Measurements from ENCODE around the gene FHOD1. TPM values are rescaled to one million over a fixed set of nuclear protein-coding genes. Genes with fewer than 3 reads are reported as not detected.

The FHOD1 gene
- total and polyA plus RNA-seq, 2 of the 13 experiments (the other 11 are each of a cell fraction or from before 2014, with no cell fraction given) = 20.0 to 20.8 TPM

DNA sequence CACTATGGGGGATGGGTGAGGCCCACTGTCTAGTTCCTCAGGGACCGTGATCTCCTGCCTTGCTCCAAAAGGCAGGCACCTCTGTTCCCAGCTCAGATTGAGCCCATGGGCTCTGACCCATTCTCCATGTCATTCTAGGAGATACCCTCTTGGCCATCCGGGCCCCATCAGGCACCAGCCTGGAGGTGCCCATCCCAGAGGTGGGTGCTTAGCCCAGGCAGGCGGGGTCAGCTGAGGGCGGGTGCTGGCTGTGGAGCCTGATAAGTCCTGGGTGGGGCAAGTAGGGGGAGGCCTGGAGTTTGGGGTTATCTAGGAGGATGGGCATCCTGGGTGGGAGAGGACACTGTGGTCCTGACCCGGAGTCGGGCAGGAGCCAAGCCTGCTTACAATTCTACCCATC, 53.0 kb downstream of the FHOD1 start (continued):
- TF ChIP-seq EED (CRISPR knock-in tag; IDR thresholded peaks at IDR 0.05) = 0 out of 2 replicates have a peak, but pooled peaks have one; percentile 57
- TF ChIP-seq, protein P1, sequence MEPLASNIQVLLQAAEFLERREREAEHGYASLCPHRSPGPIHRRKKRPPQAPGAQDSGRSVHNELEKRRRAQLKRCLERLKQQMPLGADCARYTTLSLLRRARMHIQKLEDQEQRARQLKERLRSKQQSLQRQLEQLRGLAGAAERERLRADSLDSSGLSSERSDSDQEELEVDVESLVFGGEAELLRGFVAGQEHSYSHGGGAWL (CRISPR knock-in tag; IDR thresholded peaks at IDR 0.05) = no peak

DNA sequence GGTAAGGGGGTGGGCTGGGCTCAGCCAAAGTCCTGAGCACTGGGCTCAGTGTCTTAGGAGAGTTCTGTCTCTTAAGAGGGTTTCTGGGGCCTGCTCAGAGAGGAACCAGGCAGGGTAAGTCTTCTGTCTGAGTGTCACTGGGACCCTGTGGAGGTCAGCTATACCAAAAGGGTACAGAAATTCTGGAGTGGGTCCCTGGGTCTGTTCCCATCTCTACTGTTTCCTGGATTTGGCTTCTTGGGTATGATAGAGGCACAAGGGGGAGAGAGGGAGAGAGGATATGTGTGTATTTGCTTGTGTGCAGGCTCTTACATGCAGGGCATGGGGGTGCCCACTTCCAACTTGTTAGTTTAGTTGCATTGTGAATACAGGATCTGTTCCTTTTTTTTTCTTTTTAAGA, 53.7 kb downstream of the FHOD1 start:
- H3K9me3 ChIP-seq (ENCODE audit: low read length) = no peaks in the 10 kb centered on the region
- TF ChIP-seq, protein P2, sequence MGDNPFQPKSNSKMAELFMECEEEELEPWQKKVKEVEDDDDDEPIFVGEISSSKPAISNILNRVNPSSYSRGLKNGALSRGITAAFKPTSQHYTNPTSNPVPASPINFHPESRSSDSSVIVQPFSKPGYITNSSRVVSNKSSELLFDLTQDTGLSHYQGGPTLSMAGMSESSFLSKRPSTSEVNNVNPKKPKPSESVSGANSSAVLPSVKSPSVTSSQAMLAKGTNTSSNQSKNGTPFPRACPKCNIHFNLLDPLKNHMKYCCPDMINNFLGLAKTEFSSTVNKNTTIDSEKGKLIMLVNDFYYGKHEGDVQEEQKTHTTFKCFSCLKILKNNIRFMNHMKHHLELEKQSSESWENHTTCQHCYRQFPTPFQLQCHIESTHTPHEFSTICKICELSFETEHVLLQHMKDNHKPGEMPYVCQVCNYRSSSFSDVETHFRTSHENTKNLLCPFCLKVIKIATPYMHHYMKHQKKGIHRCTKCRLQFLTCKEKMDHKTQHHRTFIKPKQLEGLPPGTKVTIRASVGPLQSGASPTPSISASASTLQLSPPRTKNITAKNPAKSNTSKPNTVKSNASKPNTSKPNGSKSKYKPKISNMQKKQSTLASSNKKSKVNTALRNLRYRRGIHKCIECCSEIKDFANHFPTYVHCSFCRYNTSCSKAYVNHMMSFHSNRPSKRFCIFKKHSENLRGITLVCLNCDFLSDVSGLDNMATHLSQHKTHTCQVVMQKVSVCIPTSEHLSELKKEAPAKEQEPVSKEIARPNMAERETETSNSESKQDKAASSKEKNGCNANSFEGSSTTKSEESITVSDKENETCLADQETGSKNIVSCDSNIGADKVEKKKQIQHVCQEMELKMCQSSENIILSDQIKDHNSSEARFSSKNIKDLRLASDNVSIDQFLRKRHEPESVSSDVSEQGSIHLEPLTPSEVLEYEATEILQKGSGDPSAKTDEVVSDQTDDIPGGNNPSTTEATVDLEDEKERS (CRISPR knock-in tag; IDR thresholded peaks at IDR 0.05) = 0 out of 2 replicates have a peak, but pooled peaks have one; percentile 36
- 0 out of 2 replicates have a peak, but pooled peaks have one; percentile 3 for TF ChIP-seq REL (CRISPR knock-in tag; conservative IDR thresholded peaks at IDR 0.05)
- TF ChIP-seq ZFP36L1 (CRISPR knock-in tag; IDR thresholded peaks at IDR 0.05) = no peak
- no TSS peak for BruUV-seq (replicated peaks)
- CTCF ChIA-PET (ENCODE audit: low intra/inter-chr PET ratio, low total read pairs) = no interaction called here
- no peak for FAIRE-seq
- peaks cover 38% of the 10 kb centered on the region for H3K4me1 ChIP-seq (ENCODE audit: insufficient read depth, low read length)
- no peak overlapping the region for H2AFZ ChIP-seq (ENCODE audit: low read length)
- no peaks in the 10 kb centered on the region; the same call in 1 of the 2 replicates for H4K20me1 ChIP-seq (ENCODE audit: insufficient read depth, low read length)
- H3K36me3 ChIP-seq (replicated peaks in 1 of 2; ENCODE audit: control insufficient read depth in 1 of 2, insufficient read depth in 2 of 2, low read length in 2 of 2) = peaks cover 32 to 50% of the 10 kb centered on the region in 2 experiments
- H3K27ac ChIP-seq (ENCODE audit: extremely low read length, insufficient read depth, low read length) = no peak overlapping the region
- peaks cover 2 to 12% of the 10 kb centered on the region in 2 experiments; a peak in 2 of 5 replicates for H3K27me3 ChIP-seq (ENCODE audit: control insufficient read depth in 1 of 2, insufficient read depth in 2 of 2, low read length in 2 of 2)
- intact Hi-C loops (cut with micrococcal nuclease; ENCODE audit: unreplicated experiment) = loop anchor here (2.0 kb wide), 1 partner anchor 53 kb away; the partner anchor contains the start of gene FHOD1
- no peak for DNase-seq (ENCODE audit: low spot score)
- in situ Hi-C loops (cut with HindIII; ENCODE audit: extremely low pct_ligation_motif_present, low pct_unique_long_range_greater_than_20kb) = no loop called here
- H3K4me3 ChIP-seq (replicated peaks in 1 of 3; ENCODE audit: insufficient read depth in 1 of 3, low read depth in 2 of 3, low read length in 3 of 3) = peak overlapping the region; percentile 84 to 99 (median 97)
- H3K4me2 ChIP-seq (ENCODE audit: low read depth, low read length) = peak overlapping the region; percentile 97
- peak overlapping the region; percentile 98 for H3K9ac ChIP-seq (ENCODE audit: insufficient read depth, low read depth, low read length)
- POLR2A ChIA-PET = interaction anchor here (1.0 to 1.9 kb wide), 5 partner anchors 15 to 54 kb away, joined by 3 to 8 read pairs (median 6); partner anchors contain the start of genes FHOD1, NOL3 and TMEM208
- no peak for ATAC-seq
- peaks cover 21% of the 10 kb centered on the region for H3K79me2 ChIP-seq (ENCODE audit: insufficient read depth, low read length)
